ENCODE data around the gene BCAN.

DNA sequence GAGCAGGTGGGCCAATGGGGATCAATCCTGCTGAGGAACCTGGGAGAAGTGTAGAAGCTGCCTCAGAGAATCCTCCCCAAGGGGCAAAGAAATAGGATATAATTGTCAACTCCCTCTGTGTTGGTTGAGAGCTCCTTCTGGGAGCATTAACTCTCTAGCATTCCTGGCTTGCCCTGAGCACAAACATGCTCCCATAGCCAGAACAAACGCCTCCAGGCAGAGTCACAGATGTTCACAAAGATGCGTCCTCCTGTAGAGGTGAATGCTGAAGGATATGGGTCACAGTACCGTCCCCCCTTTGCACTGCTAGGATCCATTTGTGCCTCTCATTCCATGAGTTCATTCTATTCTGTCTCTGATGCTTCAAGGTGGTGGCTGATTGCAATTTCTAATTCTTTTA, 9.6 kb upstream of the BCAN start:
- TF ChIP-seq, protein P1, sequence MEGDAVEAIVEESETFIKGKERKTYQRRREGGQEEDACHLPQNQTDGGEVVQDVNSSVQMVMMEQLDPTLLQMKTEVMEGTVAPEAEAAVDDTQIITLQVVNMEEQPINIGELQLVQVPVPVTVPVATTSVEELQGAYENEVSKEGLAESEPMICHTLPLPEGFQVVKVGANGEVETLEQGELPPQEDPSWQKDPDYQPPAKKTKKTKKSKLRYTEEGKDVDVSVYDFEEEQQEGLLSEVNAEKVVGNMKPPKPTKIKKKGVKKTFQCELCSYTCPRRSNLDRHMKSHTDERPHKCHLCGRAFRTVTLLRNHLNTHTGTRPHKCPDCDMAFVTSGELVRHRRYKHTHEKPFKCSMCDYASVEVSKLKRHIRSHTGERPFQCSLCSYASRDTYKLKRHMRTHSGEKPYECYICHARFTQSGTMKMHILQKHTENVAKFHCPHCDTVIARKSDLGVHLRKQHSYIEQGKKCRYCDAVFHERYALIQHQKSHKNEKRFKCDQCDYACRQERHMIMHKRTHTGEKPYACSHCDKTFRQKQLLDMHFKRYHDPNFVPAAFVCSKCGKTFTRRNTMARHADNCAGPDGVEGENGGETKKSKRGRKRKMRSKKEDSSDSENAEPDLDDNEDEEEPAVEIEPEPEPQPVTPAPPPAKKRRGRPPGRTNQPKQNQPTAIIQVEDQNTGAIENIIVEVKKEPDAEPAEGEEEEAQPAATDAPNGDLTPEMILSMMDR (IDR thresholded peaks at IDR 0.05; ENCODE audit: control extremely low read depth in 1 of 3, insufficient read depth in 1 of 3, low read depth in 1 of 3, low read length in 3 of 3): no peak
- no peak for TF ChIP-seq FOSL1 (IDR thresholded peaks at IDR 0.05; ENCODE audit: insufficient read depth, low read depth, low read length)

Measured in H1 (cell line).